ENCODE measurements around the gene AGAP3.

- no peak for TF ChIP-seq CTCF (conservative IDR thresholded peaks at IDR 0.05; ENCODE audit: low read depth, low read length)
- TF ChIP-seq EZH2 (IDR thresholded peaks at IDR 0.05; ENCODE audit: borderline replicate concordance, low read depth, low read length, poor library complexity, severe bottlenecking), result no peak
Measured at GRCh38 chr7:151176401-151176800, 90.1 kb downstream of the AGAP3 start.
